GM19035 (cell line): ENCODE measurements around the gene EXOC6B.

Source experiments
- ATAC-seq: cut with Tn5 transposase; IDR thresholded peaks from one replicate; pipeline ENCODE4 v1.9.1; 2021; ENCODE audit not compliant: unreplicated experiment

EXOC6B gene

GRCh38 chr2:72139874-72140620, 685.8 kb downstream of the EXOC6B start:
- no peak for ATAC-seq

- ATAC-seq, result no peak
Measured at GRCh38 chr2:72139471-72139873, 686.4 kb downstream of the EXOC6B start.

- ATAC-seq, result no peak
Measured at GRCh38 chr2:72138921-72139381, 686.9 kb downstream of the EXOC6B start.

- peak; percentile 2 for ATAC-seq
Measured at GRCh38 chr2:72138011-72138881, 687.6 kb downstream of the EXOC6B start.

- peak; percentile 90 for ATAC-seq
Measured at GRCh38 chr2:72137498-72138010, 688.3 kb downstream of the EXOC6B start.

GRCh38 chr2:72136933-72137497, 688.8 kb downstream of the EXOC6B start:
- ATAC-seq, result peak; percentile 9

- no peak for ATAC-seq
Measured at GRCh38 chr2:72136331-72136730, 689.5 kb downstream of the EXOC6B start.

GRCh38 chr2:72135921-72136320, 689.9 kb downstream of the EXOC6B start:
- no peak for ATAC-seq

GRCh38 chr2:72134997-72135800, 690.6 kb downstream of the EXOC6B start:
- no peak for ATAC-seq

- no peak for ATAC-seq
Measured at GRCh38 chr2:72134408-72134996, 691.3 kb downstream of the EXOC6B start.

- ATAC-seq, result no peak
Measured at GRCh38 chr2:72133721-72134407, 692.0 kb downstream of the EXOC6B start.

- no peak for ATAC-seq
Measured at GRCh38 chr2:72132981-72133720, 692.7 kb downstream of the EXOC6B start.

- ATAC-seq, result no peak
Measured at GRCh38 chr2:72131916-72132841, 693.7 kb downstream of the EXOC6B start.

GRCh38 chr2:72131371-72131891, 694.4 kb downstream of the EXOC6B start:
- no peak for ATAC-seq

GRCh38 chr2:72130659-72131360, 695.0 kb downstream of the EXOC6B start:
- ATAC-seq, result no peak

- no peak for ATAC-seq
Measured at GRCh38 chr2:72129681-72130340, 696.0 kb downstream of the EXOC6B start.

GRCh38 chr2:72128843-72129227, 697.0 kb downstream of the EXOC6B start:
- no peak for ATAC-seq
